ENCODE measurements around the gene THSD7B.

GRCh38 chr2:137123226-137123625 is 357.9 kb downstream of the THSD7B start:
- TF ChIP-seq, protein P1, sequence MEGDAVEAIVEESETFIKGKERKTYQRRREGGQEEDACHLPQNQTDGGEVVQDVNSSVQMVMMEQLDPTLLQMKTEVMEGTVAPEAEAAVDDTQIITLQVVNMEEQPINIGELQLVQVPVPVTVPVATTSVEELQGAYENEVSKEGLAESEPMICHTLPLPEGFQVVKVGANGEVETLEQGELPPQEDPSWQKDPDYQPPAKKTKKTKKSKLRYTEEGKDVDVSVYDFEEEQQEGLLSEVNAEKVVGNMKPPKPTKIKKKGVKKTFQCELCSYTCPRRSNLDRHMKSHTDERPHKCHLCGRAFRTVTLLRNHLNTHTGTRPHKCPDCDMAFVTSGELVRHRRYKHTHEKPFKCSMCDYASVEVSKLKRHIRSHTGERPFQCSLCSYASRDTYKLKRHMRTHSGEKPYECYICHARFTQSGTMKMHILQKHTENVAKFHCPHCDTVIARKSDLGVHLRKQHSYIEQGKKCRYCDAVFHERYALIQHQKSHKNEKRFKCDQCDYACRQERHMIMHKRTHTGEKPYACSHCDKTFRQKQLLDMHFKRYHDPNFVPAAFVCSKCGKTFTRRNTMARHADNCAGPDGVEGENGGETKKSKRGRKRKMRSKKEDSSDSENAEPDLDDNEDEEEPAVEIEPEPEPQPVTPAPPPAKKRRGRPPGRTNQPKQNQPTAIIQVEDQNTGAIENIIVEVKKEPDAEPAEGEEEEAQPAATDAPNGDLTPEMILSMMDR (IDR thresholded peaks at IDR 0.05), result no peak
- TF ChIP-seq EZH2 (IDR thresholded peaks at IDR 0.05), result no peak

Measured in neural progenitor cell (in vitro differentiated cells).